WTC11 (cell line): ENCODE measurements around the gene RBM34. TPM values are rescaled to one million over a fixed set of nuclear protein-coding genes. Genes with fewer than 3 reads are reported as not detected.

Source experiments
- ATF1 ChIP-seq: sonication (generic); formaldehyde crosslinking; IDR thresholded peaks from 2 replicates; pipeline ENCODE4 v1.8.1; 2023; ENCODE audit warnings: mild to moderate bottlenecking, moderate library complexity, missing genetic modification reagents
- ATF6 ChIP-seq: sonication (generic); formaldehyde crosslinking; IDR thresholded peaks from 2 replicates; pipeline ENCODE4 v1.8.1; 2023; ENCODE audit warnings: mild to moderate bottlenecking, missing genetic modification reagents
- CBFB ChIP-seq: sonication (generic); formaldehyde crosslinking; IDR thresholded peaks from 2 replicates; pipeline ENCODE4 v1.8.1; 2022; ENCODE audit warnings: mild to moderate bottlenecking, low read depth, missing genetic modification reagents
- CDX4 ChIP-seq: fragments of 250-450 bp; sonication (Bioruptor Pico); IDR thresholded peaks from 2 replicates; pipeline ENCODE4 v1.9.0; 2021; ENCODE audit warnings: moderate library complexity, mild to moderate bottlenecking, inconsistent platforms, borderline replicate concordance
- E2F5 ChIP-seq: sonication (generic); formaldehyde crosslinking; IDR thresholded peaks from 2 replicates; pipeline ENCODE4 v1.8.1; 2022; ENCODE audit warnings: mild to moderate bottlenecking, moderate library complexity, missing genetic modification reagents
- HMGA2 ChIP-seq: fragments of 250-450 bp; sonication (Bioruptor Pico); IDR thresholded peaks from 2 replicates; pipeline ENCODE4 v1.4.0; 2021; ENCODE audit warnings: mild to moderate bottlenecking, moderate library complexity
- JAZF1 ChIP-seq: fragments of 250-450 bp; sonication (Bioruptor Pico); IDR thresholded peaks from 2 replicates; pipeline ENCODE4 v1.9.0; 2021; ENCODE audit warnings: moderate library complexity, mild to moderate bottlenecking, inconsistent platforms
- NFATC4 ChIP-seq: fragments of 250-450 bp; sonication (Bioruptor Pico); IDR thresholded peaks from 2 replicates; pipeline ENCODE4 v1.9.0; 2021; ENCODE audit warnings: mild to moderate bottlenecking
- NFYB ChIP-seq: sonication (generic); formaldehyde crosslinking; conservative IDR thresholded peaks from 2 replicates; pipeline ENCODE4 v1.8.0; 2022; ENCODE audit warnings: low read depth, missing genetic modification reagents
- NR1H2 ChIP-seq: sonication (generic); formaldehyde crosslinking; IDR thresholded peaks from 2 replicates; pipeline ENCODE4 v1.9.0; 2021; ENCODE audit warnings: mild to moderate bottlenecking, moderate library complexity, missing genetic modification reagents
- RORB ChIP-seq: fragments of 250-450 bp; sonication (Bioruptor Pico); IDR thresholded peaks from 2 replicates; pipeline ENCODE4 v1.9.0; 2021; ENCODE audit warnings: mild to moderate bottlenecking
- SMAD3 ChIP-seq: sonication (generic); formaldehyde crosslinking; IDR thresholded peaks from 2 replicates; pipeline ENCODE4 v1.8.0; 2022; ENCODE audit warnings: missing genetic modification reagents, mild to moderate bottlenecking, borderline replicate concordance
- SMAD4 ChIP-seq: sonication (generic); formaldehyde crosslinking; IDR thresholded peaks from 2 replicates; pipeline ENCODE4 v1.8.0; 2022; ENCODE audit warnings: mild to moderate bottlenecking, missing genetic modification reagents
- TEAD4 ChIP-seq: sonication (generic); formaldehyde crosslinking; IDR thresholded peaks from 2 replicates; pipeline ENCODE4 v1.8.0; 2022; ENCODE audit warnings: mild to moderate bottlenecking, missing genetic modification reagents
- USF2 ChIP-seq: sonication (generic); formaldehyde crosslinking; IDR thresholded peaks from 2 replicates; pipeline ENCODE4 v1.8.1; 2023; ENCODE audit warnings: mild to moderate bottlenecking, missing genetic modification reagents, moderate library complexity
- ZBTB43 ChIP-seq: sonication (generic); formaldehyde crosslinking; IDR thresholded peaks from 2 replicates; pipeline ENCODE4 v1.8.1; 2023; ENCODE audit warnings: mild to moderate bottlenecking, missing genetic modification reagents
- ZNF121 ChIP-seq: sonication (generic); formaldehyde crosslinking; IDR thresholded peaks from 2 replicates; pipeline ENCODE4 v1.8.0; 2023; ENCODE audit warnings: missing genetic modification reagents
- ZNF138 ChIP-seq: sonication (generic); formaldehyde crosslinking; conservative IDR thresholded peaks from 2 replicates; pipeline ENCODE4 v1.8.1; 2022; ENCODE audit warnings: mild to moderate bottlenecking, moderate library complexity, missing genetic modification reagents
- ZNF219 ChIP-seq: sonication (generic); formaldehyde crosslinking; IDR thresholded peaks from 2 replicates; pipeline ENCODE4 v1.8.0; 2023; ENCODE audit warnings: missing genetic modification reagents, mild to moderate bottlenecking, borderline replicate concordance
- ZNF281 ChIP-seq: sonication (generic); formaldehyde crosslinking; IDR thresholded peaks from 2 replicates; pipeline ENCODE4 v1.8.0; 2023; ENCODE audit warnings: mild to moderate bottlenecking, missing genetic modification reagents
- ZNF416 ChIP-seq: fragments of 250-450 bp; sonication (Bioruptor Pico); IDR thresholded peaks from 2 replicates; pipeline ENCODE4 v1.9.0; 2021; ENCODE audit warnings: mild to moderate bottlenecking, inconsistent platforms
- ZNF512 ChIP-seq: sonication (generic); formaldehyde crosslinking; IDR thresholded peaks from 2 replicates; pipeline ENCODE4 v1.8.1; 2022; ENCODE audit warnings: missing genetic modification reagents, borderline replicate concordance
- ZNF671 ChIP-seq: fragments of 250-450 bp; sonication (Bioruptor Pico); IDR thresholded peaks from 2 replicates; pipeline ENCODE4 v1.8.0; 2021; ENCODE audit warnings: mild to moderate bottlenecking
- total RNA-seq: library from RNA; stranded (reverse); gene quantifications from 3 replicates; pipeline ENCODE4 v1.2.3, GENCODE V29; 2021
- TF ChIP-seq, protein P1 (sequence below): fragments of 250-450 bp; sonication (Bioruptor Pico); IDR thresholded peaks from 2 replicates; pipeline ENCODE4 v1.8.0; 2021; ENCODE audit warnings: mild to moderate bottlenecking

Gene RBM34
- total RNA-seq, 1 experiment from 2014 or later = 112 TPM

GRCh38 chr1:235128456-235129328 is 32.4 kb downstream of the RBM34 start, which contains the start of gene TOMM20 (continued):
- 0 out of 2 replicates have a peak, but pooled peaks have one; percentile 58 for TF ChIP-seq SMAD3 (CRISPR knock-in tag)
- TF ChIP-seq ZNF121 (CRISPR knock-in tag) = no peak
- no peak for TF ChIP-seq NR1H2 (CRISPR knock-in tag)
- no peak for TF ChIP-seq ZNF416
- no peak for TF ChIP-seq HMGA2 (CRISPR knock-in tag)
- no peak for TF ChIP-seq NFATC4
- TF ChIP-seq JAZF1 (CRISPR knock-in tag) = no peak
- TF ChIP-seq CDX4 (CRISPR knock-in tag) = no peak
- TF ChIP-seq SMAD4 (CRISPR knock-in tag) = 0 out of 2 replicates have a peak, but pooled peaks have one; percentile 14
- no peak for TF ChIP-seq ZNF138 (CRISPR knock-in tag)
- no peak for TF ChIP-seq ATF1 (CRISPR knock-in tag)
- TF ChIP-seq ZNF512 = no peak
- no peak for TF ChIP-seq ATF6 (CRISPR knock-in tag)
- no peak for TF ChIP-seq RORB (CRISPR knock-in tag)
- no peak for TF ChIP-seq CBFB (CRISPR knock-in tag)
- no peak for TF ChIP-seq ZNF219 (CRISPR knock-in tag)
- peak; percentile 95 for TF ChIP-seq USF2 (CRISPR knock-in tag)
- TF ChIP-seq, protein P1, sequence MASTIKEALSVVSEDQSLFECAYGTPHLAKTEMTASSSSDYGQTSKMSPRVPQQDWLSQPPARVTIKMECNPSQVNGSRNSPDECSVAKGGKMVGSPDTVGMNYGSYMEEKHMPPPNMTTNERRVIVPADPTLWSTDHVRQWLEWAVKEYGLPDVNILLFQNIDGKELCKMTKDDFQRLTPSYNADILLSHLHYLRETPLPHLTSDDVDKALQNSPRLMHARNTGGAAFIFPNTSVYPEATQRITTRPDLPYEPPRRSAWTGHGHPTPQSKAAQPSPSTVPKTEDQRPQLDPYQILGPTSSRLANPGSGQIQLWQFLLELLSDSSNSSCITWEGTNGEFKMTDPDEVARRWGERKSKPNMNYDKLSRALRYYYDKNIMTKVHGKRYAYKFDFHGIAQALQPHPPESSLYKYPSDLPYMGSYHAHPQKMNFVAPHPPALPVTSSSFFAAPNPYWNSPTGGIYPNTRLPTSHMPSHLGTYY (CRISPR knock-in tag) = no peak
- TF ChIP-seq ZNF671 (CRISPR knock-in tag) = no peak
- no peak; the same call in 1 of the 2 replicates for TF ChIP-seq NFYB (CRISPR knock-in tag)
- TF ChIP-seq E2F5 (CRISPR knock-in tag) = peak; percentile 72; the same call in 1 of the 2 replicates
- 0 out of 2 replicates have a peak, but pooled peaks have one; percentile 53 for TF ChIP-seq TEAD4 (CRISPR knock-in tag)
- TF ChIP-seq ZNF281 (CRISPR knock-in tag) = no peak
- 0 out of 2 replicates have a peak, but pooled peaks have one; percentile 57 for TF ChIP-seq ZBTB43 (CRISPR knock-in tag)
